HG02870 (cell line): ENCODE results near the gene ABHD6.
"Not testable (repeated sequence)": the region's sequence is repeated elsewhere in the genome, so short reads cannot be mapped to it uniquely, and the experiment has no call there.

Experiments used
- ATAC-seq: cut with Tn5 transposase; IDR thresholded peaks from one replicate; pipeline ENCODE4 v1.9.1; 2021; ENCODE audit warnings: mild to moderate bottlenecking, moderate library complexity; ENCODE audit not compliant: unreplicated experiment

ABHD6 gene

GRCh38 chr3:58273362-58273761, 35.8 kb downstream of the ABHD6 start:
- ATAC-seq, result not testable (repeated sequence)

GRCh38 chr3:58274027-58274614, 36.5 kb downstream of the ABHD6 start:
- ATAC-seq, result no peak

GRCh38 chr3:58281069-58281468, 43.5 kb downstream of the ABHD6 start:
- ATAC-seq, result no peak

GRCh38 chr3:58285334-58285733, 47.7 kb downstream of the ABHD6 start:
- ATAC-seq, result no peak

DNA sequence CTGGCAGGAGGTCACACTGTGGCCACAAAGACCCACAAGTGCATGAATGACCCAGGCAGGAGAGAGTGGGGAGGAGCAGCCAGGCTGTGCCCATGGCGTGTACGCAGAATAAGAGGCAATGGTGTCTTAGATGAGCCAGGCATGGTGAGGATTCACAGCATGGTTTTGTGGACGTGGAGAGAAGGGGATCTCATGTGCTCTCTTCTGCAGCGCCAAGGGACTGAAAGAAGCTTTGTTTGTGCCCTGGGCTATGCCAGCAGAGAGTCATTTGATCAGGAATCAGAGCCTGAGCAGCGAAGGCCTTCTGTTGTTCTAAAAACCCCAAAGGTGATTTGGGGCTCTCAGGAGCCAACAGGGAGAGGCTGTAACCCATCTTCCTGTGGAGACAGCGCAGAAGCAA, 49.8 kb downstream of the ABHD6 start:
- ATAC-seq, result no peak

GRCh38 chr3:58288011-58288728, 50.6 kb downstream of the ABHD6 start:
- no peak for ATAC-seq

- not testable (repeated sequence) for ATAC-seq
These were observed 51.5 kb downstream of the ABHD6 start for GRCh38 chr3:58288964-58289613.

DNA sequence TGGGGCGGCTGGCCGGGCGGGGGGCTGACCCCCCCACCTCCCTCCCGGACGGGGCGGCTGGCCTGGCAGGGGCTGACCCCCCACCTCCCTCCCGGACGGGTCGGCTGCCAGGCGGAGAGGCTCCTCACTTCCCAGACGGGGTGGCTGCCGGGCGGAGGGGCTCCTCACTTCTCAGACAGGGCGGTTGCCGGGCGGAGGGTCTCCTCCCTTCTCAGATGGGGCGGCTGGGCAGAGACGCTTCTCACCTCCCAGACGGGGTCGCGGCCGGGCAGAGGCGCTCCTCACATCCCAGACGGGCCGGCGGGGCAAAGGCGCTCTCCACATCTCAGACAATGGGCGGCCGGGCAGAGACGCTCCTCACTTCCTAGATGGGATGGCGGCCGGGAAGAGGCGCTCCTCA, 52.9 kb downstream of the ABHD6 start:
- not testable (repeated sequence) for ATAC-seq

DNA sequence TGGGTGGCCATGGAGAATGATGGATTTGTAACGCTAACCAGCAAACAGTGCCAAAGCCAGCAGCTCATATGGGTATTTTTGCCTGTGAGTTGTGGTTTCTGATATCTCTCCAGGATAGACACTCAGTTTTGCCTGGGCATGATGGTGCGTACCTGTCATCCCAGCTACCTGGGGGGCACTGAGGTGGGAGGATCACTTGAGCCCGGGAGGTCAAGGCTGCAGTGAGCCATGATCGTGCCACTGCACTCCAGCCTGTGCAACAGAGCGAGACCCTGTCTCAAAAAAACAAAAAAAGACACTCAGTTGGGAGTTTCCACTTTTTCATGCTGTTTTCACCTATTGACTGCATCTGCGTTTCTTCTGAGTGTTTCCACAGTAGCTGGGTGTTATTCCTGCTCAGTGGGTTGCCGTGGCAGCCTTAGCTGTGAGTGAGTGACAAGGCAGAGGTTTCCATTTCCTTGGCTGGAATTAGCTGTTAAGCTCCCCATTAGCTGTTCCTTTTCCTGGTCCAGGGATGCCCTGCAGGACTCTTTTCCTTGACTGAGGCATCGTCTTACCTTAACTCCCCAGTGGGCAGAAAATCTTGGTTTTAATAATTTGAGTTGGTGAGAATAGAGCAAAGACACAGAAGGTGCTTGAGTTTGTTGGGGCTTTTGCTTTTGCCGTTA, 54.2 kb downstream of the ABHD6 start:
- no peak for ATAC-seq

DNA sequence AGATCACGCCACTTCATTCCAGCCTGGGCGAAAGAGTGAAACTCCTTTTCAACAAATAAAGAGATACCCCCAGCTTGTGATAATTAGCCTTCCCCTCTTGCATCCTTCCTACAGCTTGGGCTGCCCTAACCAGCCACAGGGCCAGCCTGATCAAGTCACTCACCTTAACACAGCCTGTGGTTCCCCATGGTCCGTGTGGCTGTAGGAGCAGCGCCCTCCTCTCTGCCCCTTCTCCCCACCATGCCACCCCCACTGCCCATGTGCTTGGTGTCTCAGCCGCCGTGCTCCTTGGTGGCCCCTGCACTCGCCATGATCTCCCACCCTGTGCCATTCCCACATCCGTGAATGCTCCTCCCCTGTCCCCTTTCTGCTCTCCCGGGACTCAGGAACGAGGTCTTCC, 55.3 kb downstream of the ABHD6 start:
- no peak for ATAC-seq

DNA sequence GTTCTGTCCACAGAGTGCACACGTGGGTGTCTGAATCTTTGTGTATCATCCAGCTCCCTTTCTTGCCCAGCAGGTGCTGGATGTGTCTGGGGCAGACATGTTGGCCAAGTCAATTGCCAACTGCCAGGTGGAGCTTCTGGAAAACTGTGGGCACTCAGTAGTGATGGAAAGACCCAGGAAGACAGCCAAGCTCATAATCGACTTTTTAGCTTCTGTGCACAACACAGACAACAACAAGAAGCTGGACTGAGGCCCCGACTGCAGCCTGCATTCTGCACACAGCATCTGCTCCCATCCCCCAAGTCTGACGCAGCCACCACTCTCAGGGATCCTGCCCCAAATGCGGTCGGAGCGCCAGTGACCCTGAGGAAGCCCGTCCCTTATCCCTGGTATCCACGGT, 55.9 kb downstream of the ABHD6 start:
- ATAC-seq, result no peak

- ATAC-seq, result no peak
These were observed 58.7 kb downstream of the ABHD6 start for GRCh38 chr3:58296269-58296668.

- no peak for ATAC-seq
These were observed 59.3 kb downstream of the ABHD6 start for GRCh38 chr3:58296843-58297242.

- no peak for ATAC-seq
These were observed 60.6 kb downstream of the ABHD6 start for GRCh38 chr3:58298190-58298589.

DNA sequence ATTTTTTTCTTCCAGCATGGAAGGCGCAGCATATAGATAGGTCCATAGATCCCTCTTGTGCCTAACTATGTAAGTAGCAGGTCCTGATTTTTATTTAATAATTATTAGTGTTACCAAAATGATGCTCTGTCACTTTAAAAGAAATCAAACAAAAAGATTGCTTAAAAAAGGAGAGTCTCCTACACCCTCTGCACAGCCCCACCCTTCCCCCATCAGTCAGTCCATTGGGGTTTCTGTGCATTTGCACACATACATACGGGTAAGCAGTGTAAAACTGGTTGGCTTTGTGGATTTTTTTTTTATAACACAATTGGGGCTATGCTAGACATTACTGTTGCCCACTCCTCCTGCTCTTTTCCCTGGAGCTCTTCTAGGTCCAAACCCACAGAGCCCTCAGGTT, 61.5 kb downstream of the ABHD6 start:
- no peak for ATAC-seq

DNA sequence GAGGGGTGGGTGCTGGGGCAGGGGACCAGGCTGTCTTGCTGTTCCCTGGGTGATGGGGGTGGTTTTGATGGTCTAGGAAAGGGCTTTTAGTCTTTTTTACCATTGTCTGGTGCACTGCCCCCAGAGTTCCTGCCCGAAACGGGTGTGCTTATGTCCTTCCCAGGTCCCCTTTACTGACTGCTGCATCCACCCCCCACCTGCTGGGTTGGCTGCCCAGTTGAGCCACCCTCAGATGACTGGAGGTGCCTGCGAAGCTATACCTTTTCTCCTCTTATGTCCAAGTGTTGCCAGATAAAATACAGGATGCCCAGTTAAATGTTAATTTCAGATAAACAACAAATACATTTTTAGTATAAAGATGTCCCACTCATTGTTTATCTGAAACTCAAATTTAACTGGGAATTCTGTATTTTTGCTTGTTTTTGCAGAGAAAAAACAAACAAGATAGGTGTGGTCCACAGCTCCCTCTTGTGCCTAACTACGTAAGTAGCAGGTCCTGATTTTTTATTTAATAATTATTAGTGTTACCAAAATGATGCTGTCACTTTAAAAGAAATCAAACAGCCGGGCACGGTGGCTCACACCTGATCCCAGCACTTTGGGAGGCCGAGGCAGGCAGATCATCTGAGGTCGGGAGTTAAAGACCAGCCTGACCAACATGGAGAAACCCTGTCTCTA, 62.4 kb downstream of the ABHD6 start:
- no peak for ATAC-seq

DNA sequence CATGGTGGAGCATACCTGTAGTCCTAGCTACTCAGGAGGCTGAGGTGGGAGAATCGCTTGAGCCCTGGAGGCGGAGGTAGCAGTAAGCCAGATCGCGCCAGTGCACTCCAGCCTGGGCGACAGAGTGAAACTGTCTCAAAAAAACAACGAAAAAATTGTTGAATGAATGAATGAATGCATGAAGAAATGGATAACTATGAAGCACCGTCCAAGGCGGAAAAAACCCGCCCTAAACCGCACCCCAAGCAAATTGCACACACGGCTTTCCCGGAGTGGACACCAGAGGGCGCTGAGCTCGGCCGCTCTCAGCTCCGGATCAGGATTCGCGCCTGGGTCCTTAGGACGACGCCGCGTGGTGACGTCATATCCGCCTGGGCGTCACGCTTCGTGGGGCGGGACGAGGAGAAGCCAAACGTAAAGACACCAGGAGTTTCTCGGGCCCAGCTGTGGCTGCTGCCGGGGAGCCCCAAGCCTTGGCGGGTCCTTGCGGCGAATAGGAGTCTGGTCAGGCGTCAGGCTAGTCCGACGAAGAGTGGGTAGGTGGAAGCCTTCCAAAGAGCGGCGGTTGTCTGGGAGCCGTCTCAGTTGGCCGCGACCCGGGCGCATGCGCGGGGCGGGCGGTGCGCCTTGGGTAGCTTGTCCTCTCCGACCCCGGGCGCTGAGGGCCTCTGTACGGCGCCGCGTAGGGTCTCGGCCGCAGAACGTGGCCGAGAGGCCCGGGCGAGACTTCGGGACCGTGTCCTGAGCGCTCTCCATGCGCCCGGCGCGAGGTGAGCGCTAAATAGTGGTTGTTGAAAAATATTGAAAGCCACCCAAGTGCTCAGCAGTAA, 68.5 kb downstream of the ABHD6 start, which contains the start of the genes HTD2 and RPP14:
TSS of gene HTD2 (plus strand) at position 639 of the 830 bp plus-strand sequence. CDS start 11,094 bp downstream, outside the sequence.
TSS of gene RPP14 (plus strand) at position 364 of the 830 bp plus-strand sequence. CDS start 4,085 bp downstream, outside the sequence.
- ATAC-seq, result peak; percentile 85

GRCh38 chr3:58307639-58308215, 70.1 kb downstream of the ABHD6 start:
- ATAC-seq, result no peak

GRCh38 chr3:58308728-58309127, 71.1 kb downstream of the ABHD6 start:
- ATAC-seq, result no peak

DNA sequence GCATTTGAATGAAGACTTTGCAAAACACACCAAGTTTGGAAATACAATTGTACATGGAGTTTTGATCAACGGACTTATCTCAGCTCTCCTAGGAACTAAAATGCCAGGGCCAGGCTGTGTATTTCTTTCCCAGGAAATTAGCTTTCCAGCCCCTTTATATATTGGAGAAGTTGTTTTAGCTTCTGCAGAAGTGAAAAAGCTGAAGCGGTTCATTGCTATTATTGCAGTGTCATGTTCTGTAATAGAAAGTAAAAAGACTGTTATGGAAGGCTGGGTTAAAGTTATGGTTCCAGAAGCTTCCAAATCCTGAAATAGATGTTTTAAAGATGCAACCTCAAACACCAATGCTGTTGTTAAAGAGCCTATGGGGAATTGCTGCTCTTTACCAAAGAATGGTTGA, 80.2 kb downstream of the ABHD6 start:
- ATAC-seq, result no peak
